Left renal pelvis (tissue), 4 donors: ENCODE measurements around the gene ARHGAP26. TPM values are rescaled to one million over a fixed set of nuclear protein-coding genes. Genes with fewer than 3 reads are reported as not detected.
"Not testable (repeated sequence)": the region's sequence is repeated elsewhere in the genome, so short reads cannot be mapped to it uniquely, and the experiment has no call there.

Source experiments
- DNase-seq, 4 donors: peaks; one replicate each; pipeline ENCODE4 v3.0.0-alpha.2; 2013; ENCODE audit warnings: low read depth in 4 of 4, low spot score in 3 of 4
- polyA plus RNA-seq, 4 donors: library from polyadenylated mRNA; unstranded; fragments of 120-200 nt; gene quantifications; one replicate each; pipeline ENCODE4 v1.2.1, GENCODE V29; 2013; ENCODE audit not compliant: insufficient read length in 4 of 4

Gene ARHGAP26
- polyA plus RNA-seq, 4 donors: 9.9 to 12.9 (median 11.1) TPM

- DNase-seq: no peak
These were observed 150.9 kb downstream of the ARHGAP26 start for GRCh38 chr5:142920849-142921612.

- no peak for DNase-seq
These were observed 152.2 kb downstream of the ARHGAP26 start for GRCh38 chr5:142922223-142922952.

DNA sequence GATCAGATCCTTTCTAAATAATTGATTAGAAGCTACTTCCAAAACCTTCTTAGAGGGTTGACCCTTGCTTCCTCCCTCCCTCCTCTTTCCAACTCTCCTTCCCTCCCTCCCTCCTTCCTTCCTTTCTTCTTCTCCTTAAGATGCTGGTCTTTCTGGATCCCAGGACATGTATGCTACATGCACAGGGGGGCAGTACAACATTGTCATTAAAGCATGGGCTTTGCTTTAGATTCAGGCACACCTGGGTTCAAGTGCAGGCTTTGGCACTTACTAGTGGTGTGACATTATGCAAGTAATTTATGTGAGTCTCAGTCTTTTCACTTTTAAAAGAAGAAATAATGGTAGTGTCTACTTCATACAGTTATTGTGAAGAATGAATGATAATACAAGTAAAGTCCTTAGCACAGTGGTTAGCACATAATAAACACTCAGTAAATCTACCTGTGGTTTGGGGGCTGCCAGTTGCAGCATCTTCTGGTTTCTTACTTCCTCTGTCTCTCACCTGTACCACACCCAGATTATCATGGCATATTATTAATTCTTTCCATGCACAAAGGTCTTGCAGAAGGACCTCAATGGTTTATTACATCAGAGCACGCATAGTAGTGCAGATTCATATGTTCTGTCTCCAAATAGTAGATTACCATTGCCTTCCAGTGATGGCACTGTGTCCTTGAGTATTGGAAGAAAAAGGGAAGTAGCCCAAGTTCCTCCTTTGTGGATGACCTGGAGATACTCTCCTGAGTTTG is 154.1 kb downstream of the ARHGAP26 start:
- no peak for DNase-seq

DNA sequence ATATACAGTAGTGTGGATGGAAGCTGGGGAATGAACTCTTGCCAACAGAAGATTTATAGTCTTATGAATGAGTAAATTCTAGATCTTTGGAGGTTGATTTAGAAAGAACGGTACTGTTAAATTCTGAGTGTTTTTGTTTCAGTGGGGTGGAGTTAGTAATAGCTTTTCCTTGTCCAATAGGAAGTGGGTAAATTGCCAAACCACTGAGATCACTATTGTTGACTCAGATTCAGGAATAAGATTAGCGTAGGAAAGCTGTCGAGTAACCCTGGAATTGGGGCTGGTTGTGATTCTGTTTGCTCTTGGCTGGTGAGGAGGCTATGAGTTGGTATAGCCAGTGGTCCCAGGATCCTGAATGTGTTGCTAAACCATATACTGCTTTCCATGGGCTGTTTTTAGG is 155.6 kb downstream of the ARHGAP26 start:
- DNase-seq: no peak

DNA sequence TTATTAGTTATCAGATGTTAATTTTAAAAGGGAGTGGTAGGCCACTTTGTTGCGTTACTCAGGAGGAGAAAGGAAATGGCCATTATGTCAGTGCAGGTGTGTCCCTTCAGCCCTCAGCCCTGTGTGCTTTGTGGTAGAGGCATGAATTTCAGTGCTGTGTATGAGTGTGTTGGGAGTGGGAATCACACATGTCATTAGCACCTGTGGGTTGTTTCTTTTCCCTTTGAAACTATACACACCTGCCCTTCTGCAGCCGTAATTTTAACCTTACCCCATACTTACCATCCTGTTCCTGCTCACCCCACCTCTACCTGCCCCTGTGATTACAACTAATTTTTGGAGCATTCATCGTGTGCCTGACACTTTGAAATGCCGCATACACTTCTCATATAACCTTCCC is 156.4 kb downstream of the ARHGAP26 start:
- no peak for DNase-seq

GRCh38 chr5:142928999-142929398 is 158.8 kb downstream of the ARHGAP26 start:
- DNase-seq: not testable (repeated sequence)

DNA sequence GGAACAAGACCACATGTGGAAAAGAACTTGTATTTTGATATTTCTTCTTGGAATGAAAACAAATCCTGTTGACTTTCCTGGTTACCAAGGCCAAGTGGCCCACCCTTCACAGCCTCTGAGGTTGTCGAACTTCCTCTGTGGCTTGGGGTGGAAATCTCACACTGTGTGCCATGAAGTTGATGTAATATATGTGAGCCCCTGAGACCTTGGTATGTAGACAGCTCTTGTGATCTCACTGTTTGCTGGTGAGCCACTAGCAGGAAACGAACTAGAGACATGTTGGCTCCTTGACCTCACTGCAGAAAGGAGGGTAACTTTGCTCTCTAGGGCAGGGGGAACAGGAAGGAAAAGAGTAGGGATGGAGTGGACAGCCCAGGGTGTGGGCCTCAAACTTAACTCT is 159.4 kb downstream of the ARHGAP26 start:
- no peak for DNase-seq

GRCh38 chr5:142930395-142931110 is 160.4 kb downstream of the ARHGAP26 start:
- DNase-seq: no peak

DNA sequence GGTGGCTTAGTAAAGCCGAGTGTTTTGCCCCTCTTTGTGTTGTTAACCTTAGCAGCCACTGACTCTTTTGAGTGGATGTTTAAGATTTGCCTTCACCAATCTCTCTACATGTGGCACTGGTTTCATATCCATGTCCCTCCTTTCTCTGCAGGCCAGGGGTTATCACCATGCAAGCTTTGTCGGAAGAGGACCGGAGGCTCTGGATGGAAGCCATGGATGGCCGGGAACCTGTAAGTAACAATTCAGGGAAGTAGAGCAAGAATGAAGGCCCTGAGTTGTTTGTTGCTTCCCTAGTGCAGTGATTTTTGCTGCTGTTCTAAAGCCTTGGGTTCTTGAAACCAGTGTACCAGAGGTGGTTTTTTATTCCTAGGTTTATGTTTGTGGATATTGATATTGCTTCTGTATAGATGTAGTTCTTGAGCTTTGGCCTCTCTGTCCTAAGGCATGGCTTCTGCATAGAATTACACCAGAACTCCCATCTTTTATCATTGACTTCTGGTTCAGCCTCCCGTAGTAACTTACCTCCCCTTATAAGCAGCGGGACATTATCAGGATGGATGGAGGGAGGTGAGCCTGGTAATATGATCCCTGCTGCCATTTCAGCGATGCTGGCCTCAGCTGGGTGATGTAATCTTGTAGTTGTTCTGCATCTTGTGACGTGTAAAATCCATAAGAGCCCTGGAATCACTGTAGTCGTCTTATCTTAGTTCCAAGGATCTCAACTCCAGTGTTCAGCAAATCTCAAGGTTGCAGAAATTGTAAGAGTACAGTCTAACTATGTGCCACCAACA is 161.9 kb downstream of the ARHGAP26 start:
- DNase-seq: no peak

GRCh38 chr5:142934051-142934762 is 164.0 kb downstream of the ARHGAP26 start:
- DNase-seq: no peak

GRCh38 chr5:142935014-142935413 is 164.8 kb downstream of the ARHGAP26 start:
- DNase-seq: no peak

GRCh38 chr5:142937374-142937773 is 167.2 kb downstream of the ARHGAP26 start:
- no peak for DNase-seq

GRCh38 chr5:142938266-142938880 is 168.2 kb downstream of the ARHGAP26 start:
- DNase-seq: no peak

DNA sequence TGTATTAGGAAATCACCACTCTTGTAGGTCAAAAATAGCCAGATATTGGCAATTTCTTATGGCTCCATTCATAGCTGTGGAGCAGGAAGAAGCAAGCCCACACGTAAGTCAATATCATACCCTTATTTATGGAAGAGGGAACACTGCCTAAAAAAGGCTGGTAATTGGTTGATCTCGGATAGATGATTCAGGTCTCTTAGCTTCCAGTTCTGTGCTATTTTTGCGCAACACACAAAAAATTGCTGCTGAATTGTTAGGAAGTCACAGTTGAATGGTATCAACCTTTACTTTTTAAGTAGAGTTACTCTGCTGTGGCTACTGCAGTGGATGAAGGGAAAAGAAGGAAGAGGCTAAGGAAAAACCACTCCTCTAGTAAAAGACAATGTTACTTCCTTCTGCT is 168.8 kb downstream of the ARHGAP26 start:
- no peak for DNase-seq

GRCh38 chr5:142939884-142940283 is 169.7 kb downstream of the ARHGAP26 start:
- no peak for DNase-seq

- DNase-seq: no peak
These were observed 171.1 kb downstream of the ARHGAP26 start for GRCh38 chr5:142941245-142941644.

- no peak for DNase-seq
These were observed 172.7 kb downstream of the ARHGAP26 start for GRCh38 chr5:142942901-142943300.

GRCh38 chr5:142944140-142944539 is 174.0 kb downstream of the ARHGAP26 start:
- no peak for DNase-seq

DNA sequence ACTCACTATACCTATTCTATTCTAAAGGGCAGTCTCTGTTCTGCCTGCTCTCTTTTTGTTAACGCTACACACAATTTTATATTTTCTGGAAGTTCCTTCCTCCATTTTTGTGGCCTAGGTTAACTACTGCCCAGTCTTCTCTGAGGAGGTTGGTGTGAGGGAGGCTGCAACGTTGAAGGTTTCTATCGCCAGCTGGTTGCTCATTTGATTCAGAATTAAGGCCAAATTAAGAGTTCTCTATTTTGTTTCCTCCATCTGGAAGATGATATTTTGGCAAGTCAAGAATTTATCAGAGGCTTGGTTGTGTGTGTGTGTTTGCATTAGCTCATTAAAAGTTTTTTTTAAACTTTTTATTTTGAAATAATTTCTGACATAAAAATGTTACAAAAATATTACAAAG is 175.1 kb downstream of the ARHGAP26 start:
- no peak for DNase-seq
